ENCODE results near the gene CARS2. TPM values are rescaled to one million over a fixed set of nuclear protein-coding genes. Genes with fewer than 3 reads are reported as not detected.

Gene CARS2
- total RNA-seq, 1 donor from 2014 or later: 36.0 TPM

GRCh38 chr13:110722971-110723370 is 17.1 kb upstream of the CARS2 start:
- H3K4me1 Mint-ChIP-seq (ENCODE audit: unreplicated experiment): no peaks in the 10 kb centered on the region
- no peaks in the 10 kb centered on the region for H3K9me3 Mint-ChIP-seq (ENCODE audit: unreplicated experiment)
- H3K27ac Mint-ChIP-seq (ENCODE audit: unreplicated experiment): no peak overlapping the region
- DNase-seq (ENCODE audit: low spot score): no peak
- no peak for TF ChIP-seq CTCF (IDR thresholded peaks at IDR 0.05; ENCODE audit: unreplicated experiment)
- H3K27me3 Mint-ChIP-seq (ENCODE audit: unreplicated experiment): peaks cover 2% of the 10 kb centered on the region
- peaks cover 9% of the 10 kb centered on the region for H3K36me3 Mint-ChIP-seq (ENCODE audit: low read depth, unreplicated experiment)
- no peak overlapping the region for H3K4me3 Mint-ChIP-seq (ENCODE audit: unreplicated experiment)

GRCh38 chr13:110719036-110719710 is 13.3 kb upstream of the CARS2 start:
- H3K27me3 Mint-ChIP-seq (ENCODE audit: unreplicated experiment): peaks cover 10% of the 10 kb centered on the region
- H3K4me3 Mint-ChIP-seq (ENCODE audit: unreplicated experiment): no peak overlapping the region
- H3K9me3 Mint-ChIP-seq (ENCODE audit: unreplicated experiment): no peaks in the 10 kb centered on the region
- H3K27ac Mint-ChIP-seq (ENCODE audit: unreplicated experiment): no peak overlapping the region
- H3K4me1 Mint-ChIP-seq (ENCODE audit: unreplicated experiment): peaks cover 20% of the 10 kb centered on the region
- no peak for TF ChIP-seq CTCF (IDR thresholded peaks at IDR 0.05; ENCODE audit: unreplicated experiment)
- peaks cover 12% of the 10 kb centered on the region for H3K36me3 Mint-ChIP-seq (ENCODE audit: low read depth, unreplicated experiment)
- no peak for DNase-seq (ENCODE audit: low spot score)

- DNase-seq (ENCODE audit: low spot score): no peak
- Mint-ChIP-seq H3K9me3 (ENCODE audit: unreplicated experiment) (no peaks in the 10 kb centered on the region), H3K4me3 (ENCODE audit: unreplicated experiment) (peak overlapping the region; percentile 98)
Observed at GRCh38 chr13:110716247-110716515, 10.3 kb upstream of the CARS2 start.

GRCh38 chr13:110715395-110716246 is 9.7 kb upstream of the CARS2 start:
- Mint-ChIP-seq H3K4me1 (ENCODE audit: unreplicated experiment) (peaks cover 25% of the 10 kb centered on the region), H3K4me3 (ENCODE audit: unreplicated experiment) (peak overlapping the region; percentile 98), H3K9me3 (ENCODE audit: unreplicated experiment) (no peaks in the 10 kb centered on the region), H3K27me3 (ENCODE audit: unreplicated experiment) (peaks cover 17% of the 10 kb centered on the region), H3K27ac (ENCODE audit: unreplicated experiment) (peak overlapping the region; percentile 94), H3K36me3 (ENCODE audit: low read depth, unreplicated experiment) (peaks cover 15% of the 10 kb centered on the region)
- DNase-seq (ENCODE audit: low spot score): peak; percentile 97
- TF ChIP-seq CTCF (IDR thresholded peaks at IDR 0.05; ENCODE audit: unreplicated experiment): no peak

More at GRCh38 chr13:110716247-110716515, 10.3 kb upstream of the CARS2 start:
- Mint-ChIP-seq H3K4me1 (ENCODE audit: unreplicated experiment) (peaks cover 24% of the 10 kb centered on the region), H3K27ac (ENCODE audit: unreplicated experiment) (peak overlapping the region; percentile 59), H3K27me3 (ENCODE audit: unreplicated experiment) (peaks cover 17% of the 10 kb centered on the region), H3K36me3 (ENCODE audit: low read depth, unreplicated experiment) (peaks cover 15% of the 10 kb centered on the region)
- TF ChIP-seq CTCF (IDR thresholded peaks at IDR 0.05; ENCODE audit: unreplicated experiment): no peak

Data from endothelial cell (in vitro differentiated cells).